ENCODE results near the gene KIF3B.

The KIF3B gene

GRCh38 chr20:32360333-32360634 is 82.8 kb downstream of the KIF3B start:
- no peak overlapping the region for H3K27ac ChIP-seq
- TF ChIP-seq ZFX (IDR thresholded peaks at IDR 0.05) (no peak), CTCF (conservative IDR thresholded peaks at IDR 0.05) (no peak)

- H3K27ac ChIP-seq, result no peak overlapping the region
- TF ChIP-seq ZFX (IDR thresholded peaks at IDR 0.05), result no peak
- TF ChIP-seq CTCF (conservative IDR thresholded peaks at IDR 0.05), result no peak
Measured at GRCh38 chr20:32362901-32363364, 85.5 kb downstream of the KIF3B start.

GRCh38 chr20:32363492-32363891 is 86.0 kb downstream of the KIF3B start:
- no peak overlapping the region for H3K27ac ChIP-seq

GRCh38 chr20:32364554-32365208 is 87.2 kb downstream of the KIF3B start:
- H3K27ac ChIP-seq, result no peak overlapping the region

More at GRCh38 chr20:32363492-32363891, 86.0 kb downstream of the KIF3B start:
- TF ChIP-seq CTCF (conservative IDR thresholded peaks at IDR 0.05), result no peak
- TF ChIP-seq ZFX (IDR thresholded peaks at IDR 0.05), result no peak

GRCh38 chr20:32365564-32365963 is 88.1 kb downstream of the KIF3B start:
- H3K27ac ChIP-seq, result no peak overlapping the region
- no peak for TF ChIP-seq CTCF (conservative IDR thresholded peaks at IDR 0.05)
- no peak for TF ChIP-seq ZFX (IDR thresholded peaks at IDR 0.05)

More at GRCh38 chr20:32364554-32365208, 87.2 kb downstream of the KIF3B start:
- TF ChIP-seq CTCF (conservative IDR thresholded peaks at IDR 0.05), result no peak
- no peak for TF ChIP-seq ZFX (IDR thresholded peaks at IDR 0.05)

- TF ChIP-seq ZFX (IDR thresholded peaks at IDR 0.05) (no peak), CTCF (conservative IDR thresholded peaks at IDR 0.05) (no peak)
Measured at GRCh38 chr20:32366380-32366779, 88.9 kb downstream of the KIF3B start.

GRCh38 chr20:32368323-32368722 is 90.9 kb downstream of the KIF3B start:
- no peak overlapping the region for H3K27ac ChIP-seq
- TF ChIP-seq CTCF (conservative IDR thresholded peaks at IDR 0.05) (no peak), ZFX (IDR thresholded peaks at IDR 0.05) (no peak)

More at GRCh38 chr20:32366380-32366779, 88.9 kb downstream of the KIF3B start:
- no peak overlapping the region for H3K27ac ChIP-seq

All from C4-2B (cell line).